GM12892 (cell line): ENCODE data around the gene ANKRD11.

Experiments
- POLR2A ChIP-seq: IDR thresholded peaks from 2 replicates; pipeline ENCODE4 v1.6.1; 2011; ENCODE audit warnings: low read depth, low read length, control low read depth
- POLR2AphosphoS5 ChIP-seq: IDR thresholded peaks from 2 replicates; pipeline ENCODE4 v1.6.1; 2011; ENCODE audit warnings: low read depth, low read length, control low read depth
- TAF1 ChIP-seq: IDR thresholded peaks from 2 replicates; pipeline ENCODE4 v1.6.1; 2011; ENCODE audit warnings: low read depth, mild to moderate bottlenecking, control low read depth, low read length, borderline replicate concordance

GRCh38 chr16:89366561-89367537 is 123.5 kb downstream of the ANKRD11 start:
- TF ChIP-seq POLR2A (no peak), POLR2AphosphoS5 (no peak), TAF1 (no peak)
